ENCODE results near the gene ZBTB7C.

The ZBTB7C gene

GRCh38 chr18:47978603-47979002 lies 430.6 kb downstream of the ZBTB7C start:
- no peak for DNase-seq

DNA sequence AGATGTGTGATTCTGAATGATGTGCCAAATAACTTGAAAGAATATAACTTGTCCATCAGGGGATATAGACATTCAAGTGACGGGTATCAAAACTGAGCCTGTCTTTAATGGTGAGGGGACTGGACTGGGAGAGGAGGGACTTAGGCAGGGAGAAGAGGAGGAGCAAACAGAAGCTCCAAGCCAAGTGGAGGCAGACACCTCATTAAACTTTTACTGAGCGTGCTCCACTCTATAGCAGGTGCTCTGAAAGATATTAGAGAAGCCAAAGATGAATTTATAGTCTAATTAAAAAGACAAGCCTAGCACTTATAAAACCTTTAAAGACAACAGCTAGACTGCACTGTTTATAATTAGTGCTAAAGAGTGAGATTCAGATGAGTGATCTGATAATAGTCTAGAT lies 431.0 kb downstream of the ZBTB7C start:
- DNase-seq = no peak
